ENCODE results near the gene RAP1GDS1.

Gene RAP1GDS1

DNA sequence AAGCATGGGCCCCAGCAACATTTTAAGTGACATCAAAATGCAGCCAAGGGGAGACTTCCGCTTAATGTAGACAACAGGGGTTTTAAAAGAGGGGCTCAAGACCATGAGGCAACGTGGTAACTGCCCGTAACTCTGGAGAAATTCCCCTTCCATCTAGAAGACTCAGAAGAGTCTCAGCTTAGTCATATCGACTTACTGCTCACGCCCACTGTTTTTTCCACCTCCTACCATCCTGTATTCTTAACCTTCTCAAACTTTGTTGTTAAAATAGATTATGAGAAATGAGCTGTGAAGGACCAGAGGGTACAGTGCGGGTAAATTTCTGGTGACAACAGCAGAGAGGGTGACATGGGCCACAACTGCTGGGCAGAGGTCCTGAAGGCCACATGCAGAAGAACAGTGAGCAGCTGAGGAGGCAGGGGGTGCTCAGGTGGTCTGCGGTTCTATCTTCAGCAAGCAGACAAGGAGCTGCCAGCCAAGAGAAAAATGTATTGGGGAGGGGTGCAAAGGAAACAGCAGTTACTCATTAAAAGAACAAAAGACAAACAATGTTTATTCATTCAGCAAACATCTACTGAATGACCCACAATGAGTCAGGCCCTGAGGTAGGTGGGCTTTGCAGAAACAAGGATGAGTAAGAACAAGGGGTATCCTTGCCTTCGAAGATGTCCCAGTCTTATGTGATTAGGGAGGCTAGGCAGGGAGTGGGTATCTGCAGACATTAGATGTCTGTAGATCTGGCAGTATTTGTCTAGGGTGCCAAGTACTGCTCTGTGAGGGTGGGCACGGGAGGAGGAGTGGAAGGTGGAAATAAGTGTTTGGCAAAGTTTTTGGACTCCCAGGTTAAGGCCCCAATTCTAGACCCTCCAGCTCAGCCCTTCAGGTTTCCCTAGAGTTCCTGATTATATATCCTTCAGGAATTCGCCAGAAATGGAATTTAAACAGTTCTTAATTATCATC lies 221.9 kb downstream of the RAP1GDS1 start:
- DNase-seq (ENCODE audit: low spot score), result no peak

GRCh38 chr4:98484031-98484430 lies 222.8 kb downstream of the RAP1GDS1 start:
- no peak for DNase-seq (ENCODE audit: low spot score)

GRCh38 chr4:98485816-98486345 lies 224.7 kb downstream of the RAP1GDS1 start:
- DNase-seq (ENCODE audit: low spot score), result no peak

- no peak for DNase-seq (ENCODE audit: low spot score)
Measured at GRCh38 chr4:98490251-98490650, 229.1 kb downstream of the RAP1GDS1 start.

GRCh38 chr4:98491899-98492559 lies 230.8 kb downstream of the RAP1GDS1 start:
- DNase-seq (ENCODE audit: low spot score), result no peak

- DNase-seq (ENCODE audit: low spot score), result no peak
Measured at GRCh38 chr4:98493296-98493695, 232.1 kb downstream of the RAP1GDS1 start.

All from HuH-7.5 (cell line).